Cardiac fibroblast (primary cell): Measurements from ENCODE around the gene ORAI3.

Experiments used
- DNase-seq, 2 donors: peaks; one replicate each; pipeline versions ENCODE4 v3.0.0 to v3.0.0-alpha.2; 2010; ENCODE audit warnings: low read depth in 2 of 2
- H3K4me3 ChIP-seq, 2 donors: replicated peaks in 1 of 2; 1 replicate in 1 of 2; 2 replicates in 1 of 2; pipeline ENCODE4 v1.5.1; 2011; ENCODE audit warnings: low read depth in 2 of 2, low read length in 2 of 2, mild to moderate bottlenecking in 2 of 2, moderate library complexity in 1 of 2
- CTCF ChIP-seq: IDR thresholded peaks from one replicate; pipeline ENCODE4 v1.5.1; 2011; ENCODE audit warnings: low read depth, mild to moderate bottlenecking, low read length, inconsistent platforms

The ORAI3 gene

GRCh38 chr16:30953511-30954124, 4.8 kb downstream of the ORAI3 start:
- peak; percentile 84 for TF ChIP-seq CTCF
- H3K4me3 ChIP-seq, result no peak overlapping the region
- DNase-seq, result peak; percentile 79 to 82

- no peak for DNase-seq
- H3K4me3 ChIP-seq, result no peak overlapping the region
- TF ChIP-seq CTCF, result no peak
Observed at GRCh38 chr16:30954993-30955392, 6.1 kb downstream of the ORAI3 start.

GRCh38 chr16:30956601-30957455, 8.0 kb downstream of the ORAI3 start:
- peak; percentile 91 to 92 for DNase-seq
- peak overlapping the region; percentile 72 to 86 for H3K4me3 ChIP-seq
- peak; percentile 5 for TF ChIP-seq CTCF

GRCh38 chr16:30957456-30958174, 8.7 kb downstream of the ORAI3 start, which contains the start of gene SETD1A:
SETD1A (plus strand) TSS chr16:30957754; CDS start chr16:30958732, 978 bp downstream.
- peak; percentile 98 to 99 for DNase-seq
- H3K4me3 ChIP-seq, result peak within 1 kb of the TSS; percentile 78 to 86
- no peak for TF ChIP-seq CTCF

- no peak for TF ChIP-seq CTCF
- peak overlapping the region; percentile 78 to 86 for H3K4me3 ChIP-seq
- DNase-seq, result peak; percentile 42 to 61
Observed at GRCh38 chr16:30958175-30959079, 9.6 kb downstream of the ORAI3 start.

- TF ChIP-seq CTCF, result no peak
- DNase-seq, result no peak
- H3K4me3 ChIP-seq, result no peak overlapping the region
Observed at GRCh38 chr16:30961384-30961783, 12.5 kb downstream of the ORAI3 start.
